Immature natural killer cell (primary cell): ENCODE measurements around the gene CALU. TPM values are rescaled to one million over a fixed set of nuclear protein-coding genes. Genes with fewer than 3 reads are reported as not detected.
A peak's percentile ranks its signal among the peaks of the same experiment; 100 is the strongest.

Experiments used
- DNase-seq, 3 donors: peaks; one replicate each; pipeline ENCODE4 v3.0.0; 2022; ENCODE audit warnings: mixed read lengths in 1 of 3
- H3K27ac Mint-ChIP-seq, 6 donors: one replicate each; pipeline ENCODE4 v1.8.0; 2020; ENCODE audit warnings: mixed read lengths in 6 of 6, mild to moderate bottlenecking in 5 of 6, inconsistent platforms in 4 of 6, moderate library complexity in 3 of 6
- H3K27me3 Mint-ChIP-seq, 3 donors: one replicate each; pipeline ENCODE4 v1.8.0; 2020 to 2021; ENCODE audit warnings: low read depth in 3 of 3, mild to moderate bottlenecking in 3 of 3, mixed read lengths in 3 of 3, moderate library complexity in 3 of 3, inconsistent platforms in 1 of 3
- H3K36me3 Mint-ChIP-seq, 3 donors: one replicate each; pipeline ENCODE4 v1.8.0; 2020; ENCODE audit warnings: mixed read lengths in 3 of 3, inconsistent platforms in 2 of 3, mild to moderate bottlenecking in 2 of 3
- H3K4me1 Mint-ChIP-seq, 2 donors: one replicate each; pipeline ENCODE4 v1.8.0; 2020; ENCODE audit warnings: inconsistent platforms in 2 of 2, mild to moderate bottlenecking in 2 of 2, mixed read lengths in 2 of 2, moderate library complexity in 1 of 2
- H3K4me3 Mint-ChIP-seq, 5 donors: one replicate each; pipeline ENCODE4 v1.8.0; 2020; ENCODE audit warnings: mild to moderate bottlenecking in 5 of 5, mixed read lengths in 5 of 5, inconsistent platforms in 3 of 5, moderate library complexity in 3 of 5
- H3K9me3 Mint-ChIP-seq, 6 donors: one replicate each; pipeline ENCODE4 v1.8.0; 2020; ENCODE audit warnings: mild to moderate bottlenecking in 6 of 6, mixed read lengths in 6 of 6, inconsistent platforms in 4 of 6, moderate library complexity in 3 of 6
- polyA plus RNA-seq, 3 donors: library from polyadenylated mRNA; unstranded; fragments of 300-500 nt; fragmentation: Illumina TruSeq; gene quantifications; one replicate each; pipeline ENCODE4 v1.2.3, GENCODE V29; 2021

The CALU gene
- polyA plus RNA-seq, 3 donors from 2014 or later = 26.6 to 49.3 (median 45.9) TPM

GRCh38 chr7:128731184-128731583, 8.0 kb upstream of the CALU start:
- Mint-ChIP-seq H3K27me3 (peaks cover 3 to 10% (median 7%) of the 10 kb centered on the region in 3 donors), H3K36me3 (no peaks in the 10 kb centered on the region), H3K4me3 (no peak overlapping the region), H3K27ac (no peak overlapping the region), H3K9me3 (no peaks in the 10 kb centered on the region), H3K4me1 (no peaks in the 10 kb centered on the region)
- no peak for DNase-seq

DNA sequence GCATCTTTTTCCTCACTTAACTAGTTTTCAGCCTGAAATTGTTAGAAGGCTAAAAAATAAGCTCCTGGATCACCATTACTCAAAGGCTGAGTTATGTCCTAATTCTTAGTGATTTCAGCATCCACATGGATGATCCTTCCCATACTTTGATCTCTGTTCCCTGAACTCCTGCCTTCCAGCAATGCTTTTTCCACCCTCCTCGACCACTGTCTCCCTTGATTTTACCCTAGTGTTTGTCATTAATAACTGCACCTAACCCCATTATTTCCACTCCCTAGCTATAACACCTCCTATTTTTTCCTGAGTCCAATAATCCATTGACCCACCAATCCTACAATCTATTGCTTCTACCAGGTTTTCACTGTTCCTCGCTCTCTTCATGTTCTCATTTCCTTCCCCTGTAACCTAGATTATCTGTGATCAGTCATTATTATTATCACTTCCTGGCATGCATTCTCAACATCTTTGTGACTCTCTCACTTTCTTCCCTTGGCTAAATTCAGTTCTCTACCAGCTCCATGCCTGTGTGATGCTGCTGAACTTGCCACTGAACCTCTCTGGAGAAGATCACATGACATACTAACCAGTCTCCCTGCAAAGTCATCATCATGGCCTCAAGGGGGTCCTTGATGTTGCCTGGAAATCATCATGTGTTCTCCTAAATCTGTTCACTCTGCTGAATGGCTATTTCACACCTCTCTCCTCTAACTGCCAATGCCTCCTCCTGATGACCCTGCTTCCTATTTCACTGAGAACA, 6.5 kb upstream of the CALU start:
- no peaks in the 10 kb centered on the region for H3K4me1 Mint-ChIP-seq
- no peak overlapping the region for H3K27ac Mint-ChIP-seq
- peaks cover 3 to 8% (median 5%) of the 10 kb centered on the region in 3 donors for H3K27me3 Mint-ChIP-seq

DNA sequence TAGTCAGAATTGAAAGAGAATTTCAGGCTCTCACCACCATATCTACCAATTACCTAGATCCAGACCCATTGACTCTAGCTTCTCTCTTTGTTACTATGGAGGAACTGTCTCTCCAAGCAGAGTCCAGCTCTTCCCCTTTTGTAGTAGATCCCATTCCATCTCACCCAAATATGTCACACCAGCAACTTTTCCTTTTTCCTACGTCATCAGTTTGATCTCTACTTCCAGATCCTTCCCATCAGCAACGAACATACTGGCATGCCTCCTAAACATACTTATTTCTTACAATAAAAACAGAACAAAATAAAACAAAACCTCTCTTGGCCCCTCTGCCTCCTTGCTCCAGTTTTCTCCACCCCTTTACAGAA, 5.9 kb upstream of the CALU start:
- Mint-ChIP-seq H3K27ac (no peak overlapping the region), H3K4me3 (no peak overlapping the region), H3K27me3 (peaks cover 3 to 8% (median 4%) of the 10 kb centered on the region in 3 donors), H3K4me1 (peaks cover under 1 to 3% of the 10 kb centered on the region in 2 donors), H3K9me3 (no peaks in the 10 kb centered on the region), H3K36me3 (no peaks in the 10 kb centered on the region)
- no peak for DNase-seq

More for the DNA sequence above, 6.5 kb upstream of the CALU start:
- Mint-ChIP-seq H3K9me3 (no peaks in the 10 kb centered on the region), H3K4me3 (no peak overlapping the region), H3K36me3 (no peaks in the 10 kb centered on the region)
- DNase-seq = no peak

GRCh38 chr7:128734890-128735289, 4.3 kb upstream of the CALU start:
- Mint-ChIP-seq H3K27me3 (peaks cover 10 to 18% (median 13%) of the 10 kb centered on the region in 3 donors), H3K4me1 (peaks cover 11 to 15% of the 10 kb centered on the region in 2 donors), H3K36me3 (no peaks in the 10 kb centered on the region), H3K27ac (no peak overlapping the region), H3K9me3 (no peaks in the 10 kb centered on the region), H3K4me3 (no peak overlapping the region)
- DNase-seq = no peak

DNA sequence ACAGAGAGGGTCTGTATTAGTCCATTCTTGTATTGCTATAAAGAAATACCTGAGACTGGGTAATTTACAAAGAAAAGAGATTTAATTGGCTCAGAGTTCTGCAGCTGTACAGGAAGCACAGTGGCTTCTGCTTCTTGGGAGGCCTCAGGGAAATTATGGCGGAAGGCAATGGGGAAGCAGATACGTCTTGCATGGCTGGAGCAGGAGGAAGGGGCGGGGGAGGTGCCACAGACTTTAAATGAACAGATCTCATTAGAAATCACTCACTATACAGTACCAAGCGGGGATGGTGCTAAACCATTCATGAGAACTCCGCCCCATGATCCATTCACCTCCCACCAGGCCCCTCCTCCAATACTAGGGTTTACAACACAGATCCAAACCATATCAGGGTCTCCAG, 3.7 kb upstream of the CALU start:
- Mint-ChIP-seq H3K4me3 (no peak overlapping the region), H3K9me3 (no peaks in the 10 kb centered on the region), H3K27ac (no peak overlapping the region), H3K36me3 (no peaks in the 10 kb centered on the region), H3K27me3 (peaks cover 10 to 18% (median 13%) of the 10 kb centered on the region in 3 donors), H3K4me1 (peaks cover 16 to 20% of the 10 kb centered on the region in 2 donors)
- no peak for DNase-seq

DNA sequence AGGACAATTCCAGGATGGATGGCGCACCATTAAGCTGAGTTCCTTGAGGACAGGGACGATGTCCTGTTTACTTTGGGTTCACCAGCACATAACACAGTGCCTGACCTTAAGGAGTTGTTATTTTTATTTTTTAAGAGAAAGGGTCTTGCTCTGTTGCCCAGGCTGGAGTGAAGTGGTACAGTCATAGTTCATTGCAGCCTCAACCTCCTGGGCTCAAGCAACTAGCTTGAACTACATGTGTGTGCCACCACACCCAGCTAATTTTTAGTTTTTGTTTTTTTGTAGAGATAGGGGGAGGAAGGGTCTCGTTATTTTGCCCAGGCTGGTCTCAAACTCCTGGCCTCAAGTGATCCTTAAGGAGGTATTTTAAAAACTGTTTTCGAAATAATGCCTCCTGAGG, 1.7 kb upstream of the CALU start:
- no peak for DNase-seq
- peaks cover 23 to 40% of the 10 kb centered on the region in 2 donors for H3K4me1 Mint-ChIP-seq
- H3K27ac Mint-ChIP-seq = no peak overlapping the region
- no peak overlapping the region for H3K4me3 Mint-ChIP-seq
- H3K27me3 Mint-ChIP-seq = peaks cover 7 to 14% (median 10%) of the 10 kb centered on the region in 3 donors
- H3K9me3 Mint-ChIP-seq = no peaks in the 10 kb centered on the region
- no peaks in the 10 kb centered on the region for H3K36me3 Mint-ChIP-seq

GRCh38 chr7:128737867-128738385, 1.2 kb upstream of the CALU start:
- peaks cover 24 to 40% of the 10 kb centered on the region in 2 donors for H3K4me1 Mint-ChIP-seq
- H3K9me3 Mint-ChIP-seq = no peaks in the 10 kb centered on the region
- DNase-seq = no peak
- peaks cover 7 to 14% (median 10%) of the 10 kb centered on the region in 3 donors for H3K27me3 Mint-ChIP-seq
- peak overlapping the region; percentile 37 to 99 (median 74) for H3K27ac Mint-ChIP-seq
- H3K36me3 Mint-ChIP-seq = no peaks in the 10 kb centered on the region
- peak overlapping the region; percentile 98 to 100 (median 99) for H3K4me3 Mint-ChIP-seq

- H3K9me3 Mint-ChIP-seq = no peaks in the 10 kb centered on the region
- peaks cover 24 to 40% of the 10 kb centered on the region in 2 donors for H3K4me1 Mint-ChIP-seq
- no peak for DNase-seq
- H3K4me3 Mint-ChIP-seq = peak overlapping the region; percentile 98 to 100 (median 99)
- no peaks in the 10 kb centered on the region for H3K36me3 Mint-ChIP-seq
- H3K27me3 Mint-ChIP-seq = peaks cover 7 to 14% (median 10%) of the 10 kb centered on the region in 3 donors
- peak overlapping the region; percentile 90 to 99 (median 94) for H3K27ac Mint-ChIP-seq
These were observed 550 bp upstream of the CALU start for GRCh38 chr7:128738570-128739047.

GRCh38 chr7:128739990-128740682, 977 bp downstream of the CALU start:
- Mint-ChIP-seq H3K4me1 (peaks cover 29 to 49% of the 10 kb centered on the region in 2 donors), H3K27me3 (peaks cover 7 to 14% (median 10%) of the 10 kb centered on the region in 3 donors), H3K36me3 (peaks cover 0 to 4% (median 0%) of the 10 kb centered on the region in 3 donors), H3K9me3 (no peaks in the 10 kb centered on the region), H3K27ac (peak overlapping the region; percentile 90 to 99 (median 94)), H3K4me3 (peak overlapping the region; percentile 98 to 100 (median 99))
- no peak for DNase-seq

DNA sequence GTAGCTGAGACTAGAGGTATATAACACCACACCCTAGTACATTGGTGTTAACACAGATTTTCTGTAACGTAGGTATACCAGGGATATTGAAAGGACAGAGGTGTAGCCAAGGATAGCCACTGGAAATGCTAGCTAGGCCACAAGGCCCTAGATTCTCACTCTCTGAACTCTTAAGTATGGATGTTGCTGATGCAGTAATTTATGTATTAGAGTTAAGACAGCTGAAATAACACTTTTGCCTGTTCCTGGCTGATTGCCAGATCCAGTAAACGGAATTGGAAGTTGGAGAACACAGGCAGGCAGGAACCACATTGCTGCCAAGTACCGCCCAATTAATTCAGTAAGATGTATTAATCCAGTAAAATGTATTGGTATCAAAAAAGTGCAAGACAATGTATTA, 1.8 kb downstream of the CALU start:
- H3K27ac Mint-ChIP-seq = peak overlapping the region in 4 of 6 donors; percentile 0 to 53 (median 16)
- no peak overlapping the region for H3K4me3 Mint-ChIP-seq
- no peak for DNase-seq
- H3K27me3 Mint-ChIP-seq = peaks cover 7 to 13% (median 10%) of the 10 kb centered on the region in 3 donors
- H3K36me3 Mint-ChIP-seq = peaks cover 0 to 4% (median 0%) of the 10 kb centered on the region in 3 donors
- H3K4me1 Mint-ChIP-seq = peaks cover 30 to 55% of the 10 kb centered on the region in 2 donors
- no peaks in the 10 kb centered on the region for H3K9me3 Mint-ChIP-seq

GRCh38 chr7:128741491-128741890, 2.3 kb downstream of the CALU start:
- peak overlapping the region in 5 of 6 donors; percentile 0 to 53 (median 9) for H3K27ac Mint-ChIP-seq

GRCh38 chr7:128742206-128742605, 3.0 kb downstream of the CALU start:
- H3K36me3 Mint-ChIP-seq = peaks cover 0 to 4% (median 0%) of the 10 kb centered on the region in 3 donors
- no peak for DNase-seq
- H3K9me3 Mint-ChIP-seq = no peaks in the 10 kb centered on the region
- no peak overlapping the region for H3K4me3 Mint-ChIP-seq
- peaks cover 30 to 59% of the 10 kb centered on the region in 2 donors for H3K4me1 Mint-ChIP-seq
- H3K27ac Mint-ChIP-seq = peak overlapping the region in 3 of 6 donors; percentile 2 to 30 (median 8)
- peaks cover 7 to 10% (median 10%) of the 10 kb centered on the region in 3 donors for H3K27me3 Mint-ChIP-seq

More at GRCh38 chr7:128741491-128741890, 2.3 kb downstream of the CALU start:
- no peak for DNase-seq
- Mint-ChIP-seq H3K36me3 (peaks cover 0 to 4% (median 0%) of the 10 kb centered on the region in 3 donors), H3K27me3 (peaks cover 7 to 13% (median 10%) of the 10 kb centered on the region in 3 donors), H3K4me1 (peaks cover 30 to 55% of the 10 kb centered on the region in 2 donors), H3K9me3 (no peaks in the 10 kb centered on the region), H3K4me3 (no peak overlapping the region)

DNA sequence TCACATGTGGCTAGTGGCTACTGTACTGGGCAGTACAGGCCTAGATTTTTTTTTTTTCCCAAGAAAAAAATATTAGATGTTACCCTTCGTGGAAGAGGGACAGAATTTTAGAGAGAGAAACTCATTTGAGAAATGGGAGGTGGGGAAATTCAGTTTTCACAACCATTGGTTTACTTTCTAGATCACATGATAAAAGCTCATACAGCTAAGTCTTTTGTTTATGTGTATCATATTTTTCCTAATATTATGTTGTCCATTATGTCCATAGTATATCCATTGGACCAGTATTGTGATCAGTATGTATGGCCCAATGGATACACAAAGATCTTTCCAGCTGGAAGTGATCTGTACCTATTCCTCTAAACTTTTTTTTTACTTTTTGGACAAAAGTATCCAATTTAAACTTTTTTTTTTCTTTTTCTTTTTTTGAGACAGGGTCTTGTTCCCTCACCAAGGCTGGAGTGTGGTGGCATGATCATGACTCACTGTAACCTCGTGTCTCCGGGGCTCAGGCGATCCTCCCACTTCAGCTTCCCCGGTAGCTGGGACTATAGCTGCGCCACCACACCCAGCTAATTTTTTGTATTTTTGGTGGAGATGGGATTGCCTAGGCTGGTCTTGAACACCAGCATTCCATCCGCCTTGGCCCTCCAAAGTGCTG, 4.1 kb downstream of the CALU start:
- Mint-ChIP-seq H3K9me3 (no peaks in the 10 kb centered on the region), H3K27me3 (peaks cover 7 to 10% (median 10%) of the 10 kb centered on the region in 3 donors), H3K27ac (peak overlapping the region in 1 of 6 donors; percentile 62), H3K4me3 (no peak overlapping the region), H3K4me1 (peaks cover 34 to 64% of the 10 kb centered on the region in 2 donors), H3K36me3 (peaks cover 0 to 4% (median 0%) of the 10 kb centered on the region in 3 donors)
- no peak for DNase-seq
